NCI-H524 (cell line): ENCODE results near the gene MXD4.
A peak's percentile ranks its signal among the peaks of the same experiment; 100 is the strongest.

Source experiments
- DNase-seq, 2 experiments: peaks; one replicate each; lab custom pipeline; 2025; lab: John Stamatoyannopoulos, UW

Gene MXD4

GRCh38 chr4:2262145-2262943 lies 435 bp upstream of the MXD4 start:
- DNase-seq = peak; percentile 98 to 99

GRCh38 chr4:2261110-2261852 lies 628 bp downstream of the MXD4 start:
- DNase-seq = peak in 1 of 2 experiments; percentile 32

- no peak for DNase-seq
Measured at GRCh38 chr4:2260344-2261109, 1.4 kb downstream of the MXD4 start.

GRCh38 chr4:2259541-2260343 lies 2.2 kb downstream of the MXD4 start:
- no peak for DNase-seq

GRCh38 chr4:2259036-2259540 lies 2.8 kb downstream of the MXD4 start:
- DNase-seq = no peak

GRCh38 chr4:2258091-2259035 lies 3.5 kb downstream of the MXD4 start:
- DNase-seq = no peak

- DNase-seq = no peak
Measured at GRCh38 chr4:2257361-2258081, 4.4 kb downstream of the MXD4 start.

- no peak for DNase-seq
Measured at GRCh38 chr4:2256781-2257191, 5.1 kb downstream of the MXD4 start.

- DNase-seq = no peak
Measured at GRCh38 chr4:2256156-2256731, 5.7 kb downstream of the MXD4 start.

GRCh38 chr4:2255501-2256155 lies 6.3 kb downstream of the MXD4 start:
- no peak for DNase-seq

GRCh38 chr4:2254665-2255500 lies 7.0 kb downstream of the MXD4 start:
- DNase-seq = no peak

- no peak for DNase-seq
Measured at GRCh38 chr4:2253160-2254084, 8.5 kb downstream of the MXD4 start.

- no peak for DNase-seq
Measured at GRCh38 chr4:2252530-2253091, 9.3 kb downstream of the MXD4 start.

GRCh38 chr4:2251795-2252529 lies 9.9 kb downstream of the MXD4 start:
- DNase-seq = no peak

- DNase-seq = no peak
Measured at GRCh38 chr4:2251073-2251794, 10.7 kb downstream of the MXD4 start.
